Ovary (tissue), 3 donors: Measurements from ENCODE around the gene FGD4.

Experiments used
- CTCF ChIP-seq, 3 donors: fragments of 450-650 bp in 2 of 3; fragments of 200-600 bp in 1 of 3; IDR thresholded peaks; one replicate each; pipeline versions ENCODE4 v1.5.1 to v1.8.0; 2016 to 2022; ENCODE audit warnings: antibody characterized with exemption in 3 of 3, mild to moderate bottlenecking in 1 of 3
- POLR2A ChIP-seq: fragments of 450-650 bp; IDR thresholded peaks from one replicate; pipeline ENCODE4 v1.6.1; 2017; ENCODE audit warnings: antibody characterized with exemption, mild to moderate bottlenecking, moderate library complexity
- donor health status: DM: no; HTN: no; CAD: no.

- TF ChIP-seq CTCF (IDR thresholded peaks at IDR 0.05) = no peak
- no peak for TF ChIP-seq POLR2A
Measured at GRCh38 chr12:32560520-32560919, 161.2 kb downstream of the FGD4 start.
